Spinal cord (tissue), 10 donors: ENCODE measurements around the gene SLC25A6. TPM values are rescaled to one million over a fixed set of nuclear protein-coding genes. Genes with fewer than 3 reads are reported as not detected.
"Not testable (repeated sequence)": the region's sequence is repeated elsewhere in the genome, so short reads cannot be mapped to it uniquely, and the experiment has no call there.

ENCODE experiments used
- DNase-seq, 6 donors: peaks; one replicate each; pipeline versions ENCODE4 v3.0.0 to v3.0.0-alpha.2; 2013 to 2015; ENCODE audit warnings: low spot score in 6 of 6, low read depth in 4 of 6
- H3K27ac ChIP-seq: one replicate; pipeline ENCODE4 v1.5.1; 2013; ENCODE audit warnings: low read depth, low read length, control low read depth
- H3K27me3 ChIP-seq: one replicate; pipeline ENCODE4 v1.6.1; 2013; ENCODE audit warnings: low read length; ENCODE audit not compliant: control insufficient read depth, insufficient read depth
- H3K36me3 ChIP-seq: one replicate; pipeline ENCODE4 v1.6.1; 2013; ENCODE audit warnings: low read length; ENCODE audit not compliant: control insufficient read depth, insufficient read depth
- H3K4me1 ChIP-seq: one replicate; pipeline ENCODE4 v1.6.1; 2013; ENCODE audit warnings: low read length; ENCODE audit not compliant: control insufficient read depth, insufficient read depth
- H3K4me3 ChIP-seq: one replicate; pipeline ENCODE4 v1.5.1; 2013; ENCODE audit warnings: low read depth, low read length, control low read depth
- H3K9me3 ChIP-seq: one replicate; pipeline ENCODE4 v1.6.1; 2013; ENCODE audit warnings: low read length; ENCODE audit not compliant: control insufficient read depth, insufficient read depth
- WGBS: methylation state at CpG from one replicate; pipeline ENCODE4 v1.1.5; 2013; ENCODE audit warnings: missing lambda C conversion rate; ENCODE audit not compliant: insufficient coverage; 5-methylcytosine and 5-hydroxymethylcytosine counted together
- polyA plus RNA-seq, 2 donors: library from polyadenylated mRNA; unstranded; fragments of 120-200 nt; gene quantifications; one replicate each; pipeline ENCODE4 v1.2.1, GENCODE V29; 2013; ENCODE audit not compliant: insufficient read length in 2 of 2
- total RNA-seq, 2 donors: library from RNA; depleted of rRNA in 1 of 2; stranded (reverse); fragments of 120-200 nt in 1 of 2; fragments of >200 nt in 1 of 2; gene quantifications; one replicate each; pipeline versions ENCODE4 v1.2.3 to v1.2.4, GENCODE V29; 2013 to 2014
- donor health status: healthy.

Gene SLC25A6
- total and polyA plus RNA-seq, 4 donors: 85.8 to 541 (median 334) TPM

- DNase-seq: no peak
- 74% methylated on average over 14 of the region's 14 CpGs for WGBS
- H3K4me1 ChIP-seq: no peaks in the 10 kb centered on the region
- no peaks in the 10 kb centered on the region for H3K27me3 ChIP-seq
- H3K36me3 ChIP-seq: peaks cover 85% of the 10 kb centered on the region
- no peak overlapping the region for H3K4me3 ChIP-seq
- no peak overlapping the region for H3K27ac ChIP-seq
- peaks cover 4% of the 10 kb centered on the region for H3K9me3 ChIP-seq
Measured at GRCh38 chrX:1416965-1417760, 25.2 kb upstream of the SLC25A6 start.

- H3K27ac ChIP-seq: no peak overlapping the region
- H3K27me3 ChIP-seq: no peaks in the 10 kb centered on the region
- DNase-seq: no peak
- H3K4me3 ChIP-seq: no peak overlapping the region
- H3K9me3 ChIP-seq: peaks cover 2% of the 10 kb centered on the region
- no peaks in the 10 kb centered on the region for H3K4me1 ChIP-seq
- H3K36me3 ChIP-seq: peaks cover 89% of the 10 kb centered on the region
- 68% methylated on average over 15 of the region's 15 CpGs for whole genome bisulfite sequencing
Measured at GRCh38 chrX:1416327-1416784, 24.4 kb upstream of the SLC25A6 start.

GRCh38 chrX:1412551-1413161 is 20.7 kb upstream of the SLC25A6 start:
- 94% methylated on average over 29 of the region's 31 CpGs for WGBS
- H3K4me1 ChIP-seq: no peaks in the 10 kb centered on the region
- peaks cover 68% of the 10 kb centered on the region for H3K36me3 ChIP-seq
- no peaks in the 10 kb centered on the region for H3K27me3 ChIP-seq
- H3K4me3 ChIP-seq: no peak overlapping the region
- no peak for DNase-seq
- H3K9me3 ChIP-seq: no peaks in the 10 kb centered on the region
- H3K27ac ChIP-seq: no peak overlapping the region

GRCh38 chrX:1411326-1411725 is 19.4 kb upstream of the SLC25A6 start:
- DNase-seq: no peak

GRCh38 chrX:1407035-1407434 is 15.1 kb upstream of the SLC25A6 start:
- no peak overlapping the region for H3K27ac ChIP-seq
- no peaks in the 10 kb centered on the region for H3K9me3 ChIP-seq
- DNase-seq: no peak
- H3K4me1 ChIP-seq: no peaks in the 10 kb centered on the region
- no peaks in the 10 kb centered on the region for H3K27me3 ChIP-seq
- peaks cover 71% of the 10 kb centered on the region for H3K36me3 ChIP-seq
- H3K4me3 ChIP-seq: no peak overlapping the region

More at GRCh38 chrX:1411326-1411725, 19.4 kb upstream of the SLC25A6 start:
- H3K4me3 ChIP-seq: no peak overlapping the region
- H3K27me3 ChIP-seq: no peaks in the 10 kb centered on the region
- no peaks in the 10 kb centered on the region for H3K4me1 ChIP-seq
- H3K27ac ChIP-seq: no peak overlapping the region
- peaks cover 68% of the 10 kb centered on the region for H3K36me3 ChIP-seq
- WGBS: 96% methylated on average over 11 of the region's 12 CpGs
- H3K9me3 ChIP-seq: no peaks in the 10 kb centered on the region

- peaks cover 72% of the 10 kb centered on the region for H3K36me3 ChIP-seq
- H3K4me3 ChIP-seq, H3K27me3 ChIP-seq, H3K27ac ChIP-seq, H3K4me1 ChIP-seq, H3K9me3 ChIP-seq, DNase-seq: not testable (repeated sequence)
- WGBS: 100% methylated on average over 2 of the region's 2 CpGs
Measured at GRCh38 chrX:1405769-1406168, 13.9 kb upstream of the SLC25A6 start.

- peaks cover 88% of the 10 kb centered on the region for H3K36me3 ChIP-seq
- WGBS: 99% methylated on average over 3 of the region's 3 CpGs
Measured at GRCh38 chrX:1403867-1404266, 12.0 kb upstream of the SLC25A6 start.

GRCh38 chrX:1403228-1403627 is 11.3 kb upstream of the SLC25A6 start:
- H3K4me1 ChIP-seq: no peaks in the 10 kb centered on the region
- 96% methylated on average over 7 of the region's 10 CpGs for WGBS
- no peaks in the 10 kb centered on the region for H3K27me3 ChIP-seq
- H3K27ac ChIP-seq: no peak overlapping the region
- no peaks in the 10 kb centered on the region for H3K9me3 ChIP-seq
- DNase-seq: no peak
- H3K4me3 ChIP-seq: no peak overlapping the region
- peaks cover 94% of the 10 kb centered on the region for H3K36me3 ChIP-seq

More at GRCh38 chrX:1403867-1404266, 12.0 kb upstream of the SLC25A6 start:
- H3K27me3 ChIP-seq, DNase-seq, H3K9me3 ChIP-seq, H3K4me1 ChIP-seq, H3K27ac ChIP-seq, H3K4me3 ChIP-seq: not testable (repeated sequence)

- peaks cover 96% of the 10 kb centered on the region for H3K36me3 ChIP-seq
- no peak overlapping the region for H3K27ac ChIP-seq
- no peaks in the 10 kb centered on the region for H3K27me3 ChIP-seq
- 93% methylated on average over 30 of the region's 30 CpGs for WGBS
- no peaks in the 10 kb centered on the region for H3K9me3 ChIP-seq
- H3K4me1 ChIP-seq: no peaks in the 10 kb centered on the region
- no peak for DNase-seq
- H3K4me3 ChIP-seq: no peak overlapping the region
Measured at GRCh38 chrX:1401611-1402430, 9.9 kb upstream of the SLC25A6 start.
